HepG2 (cell line): ENCODE results near the gene MAN2A2. TPM values are rescaled to one million over a fixed set of nuclear protein-coding genes. Genes with fewer than 3 reads are reported as not detected.

ENCODE experiments used
- AGO1 ChIP-seq: fragments of 200-400 bp; formaldehyde crosslinking; IDR thresholded peaks from 2 replicates; pipeline ENCODE4 v1.6.1; 2017; ENCODE audit warnings: mild to moderate bottlenecking, low read depth, low read length, moderate library complexity; ENCODE audit not compliant: poor library complexity, severe bottlenecking
- AHR ChIP-seq: IDR thresholded peaks from 2 replicates; pipeline ENCODE4 v1.6.1; 2018; ENCODE audit warnings: missing genetic modification reagents, missing compliant biosample characterization
- BCL6 ChIP-seq: IDR thresholded peaks from 2 replicates; pipeline ENCODE4 v1.6.1; 2016; ENCODE audit warnings: missing genetic modification reagents, missing compliant biosample characterization
- KLF15 ChIP-seq: sonication (generic); formaldehyde crosslinking; IDR thresholded peaks from 2 replicates; pipeline ENCODE4 v1.8.1; 2023; ENCODE audit warnings: borderline replicate concordance, mild to moderate bottlenecking, inconsistent platforms, missing genetic modification reagents, mixed read lengths
- MAF1 ChIP-seq: sonication (generic); formaldehyde crosslinking; IDR thresholded peaks from 2 replicates; pipeline ENCODE4 v1.5.0; 2020; ENCODE audit warnings: missing genetic modification reagents, borderline replicate concordance
- MIER2 ChIP-seq: IDR thresholded peaks from 2 replicates; pipeline ENCODE4 v1.6.1; 2016; ENCODE audit warnings: missing biosample characterization, missing genetic modification reagents
- MXD4 ChIP-seq: IDR thresholded peaks from 2 replicates; pipeline ENCODE4 v1.6.1; 2016; ENCODE audit warnings: mild to moderate bottlenecking, missing biosample characterization, missing genetic modification reagents
- NFKB2 ChIP-seq: sonication (generic); formaldehyde crosslinking; IDR thresholded peaks from 2 replicates; pipeline ENCODE4 v1.4.0; 2020; ENCODE audit warnings: missing genetic modification reagents, borderline replicate concordance
- PCBP1 ChIP-seq: fragments of 200-400 bp; formaldehyde crosslinking; IDR thresholded peaks from 2 replicates; pipeline ENCODE4 v1.6.1; 2017; ENCODE audit warnings: mild to moderate bottlenecking, low read depth, low read length, borderline replicate concordance
- SAP130 ChIP-seq: IDR thresholded peaks from 2 replicates; pipeline ENCODE4 v1.6.1; 2016; ENCODE audit warnings: low read depth
- SETDB1 ChIP-seq: sonication (generic); formaldehyde crosslinking; IDR thresholded peaks from 2 replicates; pipeline ENCODE4 v1.5.1; 2020; ENCODE audit warnings: missing genetic modification reagents, mild to moderate bottlenecking, borderline replicate concordance
- SRSF4 ChIP-seq: fragments of 200-400 bp; formaldehyde crosslinking; IDR thresholded peaks from one replicate; pipeline ENCODE4 v1.6.1; 2018; ENCODE audit warnings: mild to moderate bottlenecking, low read depth, low read length, moderate library complexity; ENCODE audit not compliant: poor library complexity, severe bottlenecking
- STAT5B ChIP-seq: sonication (generic); formaldehyde crosslinking; IDR thresholded peaks from 2 replicates; pipeline ENCODE4 v1.4.0; 2020; ENCODE audit warnings: missing genetic modification reagents
- TAF15 ChIP-seq: fragments of 200-400 bp; formaldehyde crosslinking; IDR thresholded peaks from one replicate; pipeline ENCODE4 v1.6.1; 2018; ENCODE audit warnings: mild to moderate bottlenecking, low read depth, low read length; ENCODE audit not compliant: poor library complexity, severe bottlenecking
- YY1 ChIP-seq: IDR thresholded peaks from 2 replicates; pipeline ENCODE4 v1.6.1; 2011; ENCODE audit warnings: low read length, low read depth, moderate library complexity, mild to moderate bottlenecking; ENCODE audit not compliant: insufficient read depth, insufficient replicate concordance
- ZMYM4 ChIP-seq: sonication (generic); formaldehyde crosslinking; IDR thresholded peaks from 2 replicates; pipeline ENCODE4 v1.8.1; 2023; ENCODE audit warnings: mild to moderate bottlenecking, missing genetic modification reagents
- ZNF251 ChIP-seq: sonication (generic); formaldehyde crosslinking; IDR thresholded peaks from 2 replicates; pipeline ENCODE4 v1.9.0; 2021; ENCODE audit warnings: mild to moderate bottlenecking, missing genetic modification reagents
- ZNF296 ChIP-seq: sonication (generic); formaldehyde crosslinking; conservative IDR thresholded peaks from 2 replicates; pipeline ENCODE4 v1.5.0; 2020; ENCODE audit warnings: mild to moderate bottlenecking, missing genetic modification reagents
- ZNF337 ChIP-seq: sonication (generic); formaldehyde crosslinking; IDR thresholded peaks from 2 replicates; pipeline ENCODE4 v1.5.1; 2020; ENCODE audit warnings: missing genetic modification reagents, low read depth, mild to moderate bottlenecking, borderline replicate concordance
- ZNF383 ChIP-seq: sonication (generic); formaldehyde crosslinking; IDR thresholded peaks from 2 replicates; pipeline ENCODE4 v1.4.0; 2020; ENCODE audit warnings: missing genetic modification reagents, mild to moderate bottlenecking, borderline replicate concordance
- ZNF468 ChIP-seq: sonication (generic); formaldehyde crosslinking; IDR thresholded peaks from 2 replicates; pipeline ENCODE4 v1.8.0; 2022; ENCODE audit warnings: mild to moderate bottlenecking, moderate library complexity, missing genetic modification reagents
- ZNF564 ChIP-seq: sonication (generic); formaldehyde crosslinking; IDR thresholded peaks from 2 replicates; pipeline ENCODE4 v1.8.1; 2023; ENCODE audit warnings: mild to moderate bottlenecking, missing genetic modification reagents
- ZNF672 ChIP-seq: sonication (generic); formaldehyde crosslinking; IDR thresholded peaks from 2 replicates; pipeline ENCODE4 v1.8.1; 2022; ENCODE audit warnings: missing genetic modification reagents
- polyA plus RNA-seq, 8 experiments: library from polyadenylated mRNA; depleted of rRNA in 3 of 8; stranded (reverse) in 7 of 8; unstranded in 1 of 8; fragments of >200 nt; fragmentation: Illumina TruSeq in 4 of 8; extraction: Trizol in 4 of 8; gene quantifications; 2 replicates each; pipeline versions ENCODE4 v1.2.1 to v1.2.3, GENCODE V29; 2011 to 2016; ENCODE audit warnings: low read depth in 4 of 8, missing spikeins in 1 of 8, mixed read lengths in 1 of 8; ENCODE audit not compliant: insufficient read depth in 1 of 8
- total RNA-seq, 5 experiments: library from RNA; depleted of rRNA; stranded (reverse); fragments of >200 nt; fragmentation: Illumina TruSeq; extraction: Trizol; gene quantifications; 2 replicates each; pipeline ENCODE4 v1.2.3, GENCODE V29; 2016; ENCODE audit warnings: low read depth in 1 of 5
- TF ChIP-seq, protein P1 (sequence below): sonication (generic); formaldehyde crosslinking; IDR thresholded peaks from 2 replicates; pipeline ENCODE4 v1.5.1; 2020; ENCODE audit warnings: missing genetic modification reagents, mild to moderate bottlenecking, borderline replicate concordance
- TF ChIP-seq, protein P2 (sequence below): sonication (generic); formaldehyde crosslinking; IDR thresholded peaks from 2 replicates; pipeline ENCODE4 v1.4.0; 2020; ENCODE audit warnings: missing genetic modification reagents

Gene MAN2A2
- total and polyA plus RNA-seq, 2 of the 13 experiments (the other 11 are each of a cell fraction or from before 2014, with no cell fraction given): 17.5 to 51.5 TPM

DNA sequence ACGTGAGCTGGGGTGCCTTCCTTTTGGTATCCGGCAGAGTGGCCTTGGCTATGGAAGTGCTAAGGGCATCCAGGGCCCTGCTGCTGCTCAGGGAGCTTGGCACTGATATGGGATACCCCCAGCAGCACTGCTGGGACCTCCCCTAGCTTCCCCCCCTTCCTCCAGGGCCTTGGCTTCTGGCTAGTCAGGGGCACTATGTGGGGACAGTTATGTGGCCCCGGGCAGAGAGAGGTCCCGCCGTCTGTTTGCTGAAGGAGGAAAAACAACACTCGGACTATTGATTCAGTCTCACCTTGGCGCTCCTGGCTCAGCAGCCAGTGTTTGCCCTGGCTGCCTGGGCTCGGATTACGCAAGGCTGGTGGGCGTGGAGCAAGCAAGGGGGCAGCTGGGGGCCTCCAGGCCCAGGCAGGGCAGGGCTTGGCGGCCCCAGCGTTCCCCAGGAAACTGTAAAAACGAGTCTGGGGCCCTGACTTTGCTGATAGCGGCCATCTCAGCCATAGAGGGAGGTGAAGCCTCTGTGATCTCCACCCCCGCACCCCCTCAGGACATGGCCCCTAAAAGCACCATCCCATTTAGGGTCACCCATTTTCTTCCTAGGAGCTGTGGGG lies 29.0 kb upstream of the MAN2A2 start (continued):
- TF ChIP-seq PCBP1 (no peak), KLF15 (CRISPR knock-in tag) (no peak), BCL6 (CRISPR knock-in tag) (peak; percentile 100), SAP130 (CRISPR knock-in tag) (peak; percentile 98), SETDB1 (CRISPR knock-in tag) (no peak), SRSF4 (no peak), AGO1 (no peak), ZNF468 (CRISPR knock-in tag) (no peak), ZMYM4 (CRISPR knock-in tag) (peak; percentile 92), MIER2 (CRISPR knock-in tag) (peak; percentile 79; the same call in 1 of the 2 replicates), MAF1 (no peak), ZNF672 (no peak), ZNF383 (peak; percentile 92; the same call in 1 of the 2 replicates), TAF15 (no peak), NFKB2 (CRISPR knock-in tag) (peak; percentile 77; the same call in 1 of the 2 replicates), AHR (CRISPR knock-in tag) (0 out of 2 replicates have a peak, but pooled peaks have one; percentile 61), YY1 (peak; percentile 74), MXD4 (CRISPR knock-in tag) (0 out of 2 replicates have a peak, but pooled peaks have one; percentile 56), ZNF337 (CRISPR knock-in tag) (no peak), STAT5B (CRISPR knock-in tag) (peak; percentile 64; the same call in 1 of the 2 replicates), ZNF296 (CRISPR knock-in tag) (peak; percentile 85), ZNF564 (0 out of 2 replicates have a peak, but pooled peaks have one; percentile 60), ZNF251 (CRISPR knock-in tag) (no peak)
- TF ChIP-seq, protein P1, sequence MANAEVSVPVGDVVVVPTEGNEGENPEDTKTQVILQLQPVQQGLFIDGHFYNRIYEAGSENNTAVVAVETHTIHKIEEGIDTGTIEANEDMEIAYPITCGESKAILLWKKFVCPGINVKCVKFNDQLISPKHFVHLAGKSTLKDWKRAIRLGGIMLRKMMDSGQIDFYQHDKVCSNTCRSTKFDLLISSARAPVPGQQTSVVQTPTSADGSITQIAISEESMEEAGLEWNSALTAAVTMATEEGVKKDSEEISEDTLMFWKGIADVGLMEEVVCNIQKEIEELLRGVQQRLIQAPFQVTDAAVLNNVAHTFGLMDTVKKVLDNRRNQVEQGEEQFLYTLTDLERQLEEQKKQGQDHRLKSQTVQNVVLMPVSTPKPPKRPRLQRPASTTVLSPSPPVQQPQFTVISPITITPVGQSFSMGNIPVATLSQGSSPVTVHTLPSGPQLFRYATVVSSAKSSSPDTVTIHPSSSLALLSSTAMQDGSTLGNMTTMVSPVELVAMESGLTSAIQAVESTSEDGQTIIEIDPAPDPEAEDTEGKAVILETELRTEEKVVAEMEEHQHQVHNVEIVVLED (CRISPR knock-in tag): peak; percentile 77
- TF ChIP-seq, protein P2, sequence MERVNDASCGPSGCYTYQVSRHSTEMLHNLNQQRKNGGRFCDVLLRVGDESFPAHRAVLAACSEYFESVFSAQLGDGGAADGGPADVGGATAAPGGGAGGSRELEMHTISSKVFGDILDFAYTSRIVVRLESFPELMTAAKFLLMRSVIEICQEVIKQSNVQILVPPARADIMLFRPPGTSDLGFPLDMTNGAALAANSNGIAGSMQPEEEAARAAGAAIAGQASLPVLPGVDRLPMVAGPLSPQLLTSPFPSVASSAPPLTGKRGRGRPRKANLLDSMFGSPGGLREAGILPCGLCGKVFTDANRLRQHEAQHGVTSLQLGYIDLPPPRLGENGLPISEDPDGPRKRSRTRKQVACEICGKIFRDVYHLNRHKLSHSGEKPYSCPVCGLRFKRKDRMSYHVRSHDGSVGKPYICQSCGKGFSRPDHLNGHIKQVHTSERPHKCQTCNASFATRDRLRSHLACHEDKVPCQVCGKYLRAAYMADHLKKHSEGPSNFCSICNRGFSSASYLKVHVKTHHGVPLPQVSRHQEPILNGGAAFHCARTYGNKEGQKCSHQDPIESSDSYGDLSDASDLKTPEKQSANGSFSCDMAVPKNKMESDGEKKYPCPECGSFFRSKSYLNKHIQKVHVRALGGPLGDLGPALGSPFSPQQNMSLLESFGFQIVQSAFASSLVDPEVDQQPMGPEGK (CRISPR knock-in tag): peak; percentile 100
